Effector memory CD4-positive, alpha-beta T cell (primary cell): ENCODE measurements around the gene SRGAP1.
"Not testable (repeated sequence)": the region's sequence is repeated elsewhere in the genome, so short reads cannot be mapped to it uniquely, and the experiment has no call there.

Experiments
- DNase-seq, 3 donors: peaks; one replicate each; pipeline ENCODE4 v3.0.0-alpha.2; 2020
- H3K27ac ChIP-seq: 2 replicates; pipeline ENCODE4 v1.7.0; 2013; ENCODE audit warnings: mild to moderate bottlenecking, low read length, moderate library complexity; ENCODE audit not compliant: insufficient read depth, poor library complexity, severe bottlenecking
- H3K27me3 ChIP-seq: replicated peaks from 2 replicates; pipeline ENCODE4 v1.7.0; 2013; ENCODE audit warnings: mild to moderate bottlenecking, low read length; ENCODE audit not compliant: insufficient read depth, control insufficient read depth, poor library complexity, severe bottlenecking
- H3K36me3 ChIP-seq: 2 replicates; pipeline ENCODE4 v1.7.0; 2013; ENCODE audit warnings: mild to moderate bottlenecking, low read length, moderate library complexity; ENCODE audit not compliant: control insufficient read depth, insufficient read depth
- H3K4me1 ChIP-seq: 2 replicates; pipeline ENCODE4 v1.7.0; 2013; ENCODE audit warnings: low read length, mild to moderate bottlenecking; ENCODE audit not compliant: control insufficient read depth, insufficient read depth, poor library complexity, severe bottlenecking
- H3K4me3 ChIP-seq: 2 replicates; pipeline ENCODE4 v1.7.0; 2013; ENCODE audit warnings: low read length, low read depth, mild to moderate bottlenecking; ENCODE audit not compliant: insufficient read depth, poor library complexity, severe bottlenecking
- H3K9me3 ChIP-seq: 2 replicates; pipeline ENCODE4 v1.7.0; 2013; ENCODE audit warnings: mild to moderate bottlenecking, low read length, moderate library complexity; ENCODE audit not compliant: control insufficient read depth

Gene SRGAP1

GRCh38 chr12:63836046-63836445 is 8.5 kb upstream of the SRGAP1 start:
- no peak overlapping the region for H3K4me3 ChIP-seq
- H3K9me3 ChIP-seq = no peaks in the 10 kb centered on the region
- no peak for DNase-seq
- peaks cover 8% of the 10 kb centered on the region for H3K27me3 ChIP-seq
- H3K27ac ChIP-seq = no peak overlapping the region
- no peaks in the 10 kb centered on the region for H3K4me1 ChIP-seq
- H3K36me3 ChIP-seq = no peaks in the 10 kb centered on the region

- Histone ChIP-seq H3K36me3 (no peaks in the 10 kb centered on the region), H3K9me3 (no peaks in the 10 kb centered on the region), H3K4me1 (no peaks in the 10 kb centered on the region), H3K4me3 (no peak overlapping the region), H3K27ac (no peak overlapping the region), H3K27me3 (peaks cover 8% of the 10 kb centered on the region)
- DNase-seq = no peak
Observed at GRCh38 chr12:63836936-63837335, 7.6 kb upstream of the SRGAP1 start.

GRCh38 chr12:63838411-63838810 is 6.1 kb upstream of the SRGAP1 start:
- Histone ChIP-seq H3K36me3 (no peaks in the 10 kb centered on the region), H3K4me1 (no peaks in the 10 kb centered on the region), H3K9me3 (no peaks in the 10 kb centered on the region), H3K4me3 (no peak overlapping the region), H3K27ac (no peak overlapping the region), H3K27me3 (peaks cover 8% of the 10 kb centered on the region)
- no peak for DNase-seq

GRCh38 chr12:63841011-63841410 is 3.5 kb upstream of the SRGAP1 start:
- H3K4me1 ChIP-seq = peaks cover 4% of the 10 kb centered on the region
- no peak overlapping the region for H3K4me3 ChIP-seq
- H3K36me3 ChIP-seq = no peaks in the 10 kb centered on the region
- H3K27me3 ChIP-seq = peaks cover 6% of the 10 kb centered on the region
- H3K27ac ChIP-seq = no peak overlapping the region
- DNase-seq = no peak
- H3K9me3 ChIP-seq = no peaks in the 10 kb centered on the region

- Histone ChIP-seq H3K4me3 (no peak overlapping the region), H3K9me3 (no peaks in the 10 kb centered on the region), H3K27me3 (peaks cover 6% of the 10 kb centered on the region), H3K4me1 (peaks cover 4% of the 10 kb centered on the region), H3K27ac (no peak overlapping the region), H3K36me3 (no peaks in the 10 kb centered on the region)
- no peak for DNase-seq
Observed at GRCh38 chr12:63841571-63841970, 2.9 kb upstream of the SRGAP1 start.

- H3K27me3 ChIP-seq, DNase-seq, H3K36me3 ChIP-seq, H3K9me3 ChIP-seq, H3K4me3 ChIP-seq, H3K4me1 ChIP-seq, H3K27ac ChIP-seq: not testable (repeated sequence)
Observed at GRCh38 chr12:63842750-63843149, 1.8 kb upstream of the SRGAP1 start.

- H3K9me3 ChIP-seq = no peaks in the 10 kb centered on the region
- no peaks in the 10 kb centered on the region for H3K36me3 ChIP-seq
- peak overlapping the region; percentile 75 for H3K4me3 ChIP-seq
- H3K27ac ChIP-seq = no peak overlapping the region
- H3K27me3 ChIP-seq = peaks cover 6% of the 10 kb centered on the region
- DNase-seq = no peak
- H3K4me1 ChIP-seq = peaks cover 4% of the 10 kb centered on the region
Observed at GRCh38 chr12:63843254-63843720, 1.2 kb upstream of the SRGAP1 start.

- Histone ChIP-seq H3K9me3 (no peaks in the 10 kb centered on the region), H3K36me3 (no peaks in the 10 kb centered on the region), H3K4me3 (peak overlapping the region; percentile 75), H3K4me1 (peaks cover 4% of the 10 kb centered on the region), H3K27me3 (peaks cover 6% of the 10 kb centered on the region), H3K27ac (no peak overlapping the region)
- peak; percentile 44 to 52 (median 45) for DNase-seq
Observed at GRCh38 chr12:63843721-63844390, 644 bp upstream of the SRGAP1 start.

GRCh38 chr12:63845726-63846125 is 1.2 kb downstream of the SRGAP1 start:
- DNase-seq = no peak
- Histone ChIP-seq H3K27ac (no peak overlapping the region), H3K27me3 (peaks cover 6% of the 10 kb centered on the region)

GRCh38 chr12:63846238-63846967 is 1.9 kb downstream of the SRGAP1 start:
- Histone ChIP-seq H3K27ac (no peak overlapping the region), H3K4me1 (peaks cover 4% of the 10 kb centered on the region), H3K36me3 (no peaks in the 10 kb centered on the region), H3K9me3 (no peaks in the 10 kb centered on the region), H3K4me3 (no peak overlapping the region), H3K27me3 (peaks cover 6% of the 10 kb centered on the region)
- no peak for DNase-seq

More at GRCh38 chr12:63845726-63846125, 1.2 kb downstream of the SRGAP1 start:
- Histone ChIP-seq H3K36me3 (no peaks in the 10 kb centered on the region), H3K4me1 (peaks cover 4% of the 10 kb centered on the region), H3K4me3 (no peak overlapping the region), H3K9me3 (no peaks in the 10 kb centered on the region)
